Progenitor cell of endocrine pancreas (in vitro differentiated cells): ENCODE data around the gene HOXA6. TPM values are rescaled to one million over a fixed set of nuclear protein-coding genes. Genes with fewer than 3 reads are reported as not detected.
A peak's percentile ranks its signal among the peaks of the same experiment; 100 is the strongest.

ENCODE experiments used
- DNase-seq: peaks from one replicate; pipeline ENCODE4 v3.0.0; 2021; ENCODE audit warnings: low spot score; ENCODE audit not compliant: unreplicated experiment
- H3K27ac Mint-ChIP-seq: 2 replicates; pipeline ENCODE4 v1.8.0; 2021; ENCODE audit warnings: mild to moderate bottlenecking, moderate library complexity, mixed read lengths
- H3K27me3 Mint-ChIP-seq: 2 replicates; pipeline ENCODE4 v1.8.0; 2021; ENCODE audit warnings: mixed read lengths
- H3K36me3 Mint-ChIP-seq: 2 replicates; pipeline ENCODE4 v1.8.0; 2022; ENCODE audit warnings: mixed read lengths; ENCODE audit not compliant: insufficient read depth
- H3K4me1 Mint-ChIP-seq: 2 replicates; pipeline ENCODE4 v1.8.0; 2021; ENCODE audit warnings: low read depth, mixed read lengths
- H3K4me3 Mint-ChIP-seq: 2 replicates; pipeline ENCODE4 v1.8.0; 2021; ENCODE audit warnings: low read depth, mild to moderate bottlenecking, moderate library complexity, mixed read lengths
- H3K9me3 Mint-ChIP-seq: 2 replicates; pipeline ENCODE4 v1.8.0; 2021; ENCODE audit warnings: low read depth, mixed read lengths
- CTCF ChIP-seq: fragments of 200-600 bp; sonication (generic); IDR thresholded peaks from one replicate; pipeline ENCODE4 v1.5.0; 2021; ENCODE audit warnings: antibody characterized with exemption, mild to moderate bottlenecking; ENCODE audit not compliant: unreplicated experiment
- microRNA-seq: library from miRNA; unstranded; fragments of <30 nt; microRNA quantifications from one replicate; pipeline ENCODE4 v1.1.0, GENCODE V29; 2020; ENCODE audit warnings: borderline number of aligned reads; ENCODE audit not compliant: unreplicated experiment
- total RNA-seq: library from RNA; stranded (reverse); gene quantifications from 2 replicates; pipeline ENCODE4 v1.2.1, GENCODE V29; 2021

Gene HOXA6
- total RNA-seq, 1 donor from 2014 or later: 0.38 TPM

- Mint-ChIP-seq H3K27me3 (no peaks in the 10 kb centered on the region), H3K27ac (peak within 1 kb of the TSS; percentile 98), H3K9me3 (no peaks in the 10 kb centered on the region), H3K4me3 (peak within 1 kb of the TSS; percentile 94), H3K4me1 (peaks cover 60% of the 10 kb centered on the region), H3K36me3 (peaks cover 17% of the 10 kb centered on the region)
- DNase-seq: peak; percentile 85
- TF ChIP-seq CTCF: no peak
Measured at GRCh38 chr7:27095897-27096767, 51.4 kb downstream of the HOXA6 start, which contains the start of gene HOXA1. Gene HOXA1 (minus strand): TSS chr7:27096000. CDS start chr7:27095912, 88 bp downstream.

Small RNA genes lying within 50 kb of the gene (microRNA-seq; reads per million reads assigned to microRNA genes)
- gene MIR196B: 1.8 reads per million

Other genes with a start within 250 kb of the HOXA6 start
- 27.4 and 31.2 TPM in 2 replicates for gene HOXA1, start 51.8 kb downstream of the HOXA6 start, total RNA-seq
- 17.9 and 18.6 TPM in 2 replicates for gene HOXA2, start 45.1 kb downstream of the HOXA6 start, total RNA-seq
- 13.7 TPM in 2 replicates for gene HOXA4, start 17.0 kb downstream of the HOXA6 start, total RNA-seq
- gene HOXA5, start 4.1 kb downstream of the HOXA6 start, total RNA-seq: 12.6 and 18.1 TPM in 2 replicates
- gene HOXA3, start 4.8 kb upstream of the HOXA6 start, total RNA-seq: 77.4 and 85.5 TPM in 2 replicates
- 1.4 and 1.5 TPM in 2 replicates for gene HOXA7, start 8.9 kb upstream of the HOXA6 start, total RNA-seq
- gene HOXA9, start 17.8 kb upstream of the HOXA6 start, total RNA-seq: not detected in 2 replicates
- not detected in 2 replicates for gene HOXA10, start 26.5 kb upstream of the HOXA6 start, total RNA-seq
- not detected in 2 replicates for gene HOXA11, start 37.5 kb upstream of the HOXA6 start, total RNA-seq
- not detected in 2 replicates for gene HOXA13, start 52.3 kb upstream of the HOXA6 start, total RNA-seq
- not detected in 2 replicates for gene EVX1, start 95.0 kb upstream of the HOXA6 start, total RNA-seq